Measurements from ENCODE around the gene UBL7. TPM values are rescaled to one million over a fixed set of nuclear protein-coding genes. Genes with fewer than 3 reads are reported as not detected.

The UBL7 gene
- 36.9 to 41.9 TPM (median 41.5 TPM) in 5 replicates for total RNA-seq (2022; extraction: Qiagen RNA extraction)

GRCh38 chr15:74460871-74461846 is at the start of gene UBL7:
Gene UBL7, minus strand, starts transcription at chr15:74461160. Its CDS starts 2,293 bp downstream, at chr15:74458867.

GRCh38 chr15:74433592-74434262 is 27.2 kb downstream of the UBL7 start, which contains the start of gene SEMA7A:
Gene SEMA7A, minus strand, starts transcription at chr15:74433958. Its CDS starts 40 bp downstream, at chr15:74433918.

Other genes starting within 250 kb of the UBL7 start
- gene CCDC33, start 224.8 kb downstream of the UBL7 start, total RNA-seq (2022; extraction: Qiagen RNA extraction), result 5.8 to 8.6 TPM (median 7.1 TPM) in 5 replicates
- gene CYP11A1, start 93.5 kb downstream of the UBL7 start, total RNA-seq (2022; extraction: Qiagen RNA extraction), result 0.05 TPM in 1 of 5 replicates, not detected in the others
- gene SEMA7A, start 27.2 kb downstream of the UBL7 start, total RNA-seq (2022; extraction: Qiagen RNA extraction), result 0.98 to 1.3 TPM (median 1.1 TPM) in 5 replicates
- gene ARID3B, start 80.1 kb upstream of the UBL7 start, total RNA-seq (2022; extraction: Qiagen RNA extraction), result 2.9 to 3.7 TPM (median 3.1 TPM) in 5 replicates
- gene CLK3, start 154.7 kb upstream of the UBL7 start, total RNA-seq (2022; extraction: Qiagen RNA extraction), result 33.4 to 40.5 TPM (median 35.7 TPM) in 5 replicates
- 21.8 to 25.5 TPM (median 22.7 TPM) in 5 replicates for gene EDC3, start 234.9 kb upstream of the UBL7 start, total RNA-seq (2022; extraction: Qiagen RNA extraction)

Data from A549 treated with dexamethasone at 1 μM for 4 hours (cell line).